Gastroesophageal sphincter (tissue), 4 donors: ENCODE results near the gene TIMP4. TPM values are rescaled to one million over a fixed set of nuclear protein-coding genes. Genes with fewer than 3 reads are reported as not detected.

Source experiments
- ATAC-seq: fragments of 150-250 bp; one replicate; pipeline ENCODE4 v1.9.1; 2016; ENCODE audit warnings: mild to moderate bottlenecking, moderate library complexity
- H3K27ac ChIP-seq, 4 donors: fragments of 200-600 bp; sonication (generic) in 3 of 4; 1 replicate in 3 of 4; 2 replicates in 1 of 4; pipeline ENCODE4 v1.5.1; 2016 to 2019
- H3K27me3 ChIP-seq: fragments of 200-600 bp; sonication (generic); one replicate; pipeline ENCODE4 v1.5.1; 2019
- H3K36me3 ChIP-seq, 2 donors: fragments of 200-600 bp; sonication (generic); one replicate each; pipeline ENCODE4 v1.5.1; 2019; ENCODE audit warnings: control low read depth in 1 of 2
- H3K4me1 ChIP-seq, 3 donors: fragments of 200-600 bp; sonication (generic); 1 replicate in 2 of 3; 2 replicates in 1 of 3; pipeline ENCODE4 v1.5.1; 2016 to 2019; ENCODE audit warnings: control low read depth in 2 of 3
- H3K4me3 ChIP-seq, 2 donors: fragments of 200-600 bp; sonication (generic); one replicate each; pipeline ENCODE4 v1.5.1; 2019; ENCODE audit warnings: mild to moderate bottlenecking in 1 of 2, moderate library complexity in 1 of 2
- H3K9me3 ChIP-seq, 3 donors: fragments of 200-600 bp; sonication (generic); one replicate each; pipeline ENCODE4 v1.5.1; 2017 to 2019; ENCODE audit warnings: control low read depth in 2 of 3
- EP300 ChIP-seq: sonication (generic); formaldehyde crosslinking; IDR thresholded peaks from one replicate; pipeline ENCODE4 v1.6.1; 2017; ENCODE audit warnings: antibody characterized with exemption, mild to moderate bottlenecking
- POLR2A ChIP-seq, 2 donors: fragments of 450-650 bp; IDR thresholded peaks; one replicate each; pipeline ENCODE4 v1.6.1; 2017; ENCODE audit warnings: antibody characterized with exemption in 2 of 2, mild to moderate bottlenecking in 2 of 2, moderate library complexity in 1 of 2
- POLR2AphosphoS5 ChIP-seq: sonication (generic); formaldehyde crosslinking; IDR thresholded peaks from one replicate; pipeline ENCODE4 v1.6.1; 2017; ENCODE audit warnings: antibody characterized with exemption
- WGBS, 2 donors: methylation state at CpG; one replicate each; pipeline ENCODE4 v1.1.5; 2018; ENCODE audit warnings: low coverage in 1 of 2; 5-methylcytosine and 5-hydroxymethylcytosine counted together
- total RNA-seq, 4 donors: library from RNA; depleted of rRNA; stranded (reverse); fragments of >200 nt; gene quantifications; one replicate each; pipeline ENCODE4 v1.1.0, GENCODE V29; 2016
- TF ChIP-seq, protein P1 (sequence below), 4 experiments: fragments of 200-600 bp in 2 of 4; fragments of 450-650 bp in 2 of 4; sonication (generic) in 1 of 4; IDR thresholded peaks; one replicate each; pipeline ENCODE4 v1.5.1; 2017 to 2019; ENCODE audit warnings: antibody characterized with exemption in 4 of 4, mild to moderate bottlenecking in 2 of 4, moderate library complexity in 2 of 4

Gene TIMP4
- total RNA-seq, 4 donors from 2014 or later: 16.5 to 35.1 (median 29.2) TPM

DNA sequence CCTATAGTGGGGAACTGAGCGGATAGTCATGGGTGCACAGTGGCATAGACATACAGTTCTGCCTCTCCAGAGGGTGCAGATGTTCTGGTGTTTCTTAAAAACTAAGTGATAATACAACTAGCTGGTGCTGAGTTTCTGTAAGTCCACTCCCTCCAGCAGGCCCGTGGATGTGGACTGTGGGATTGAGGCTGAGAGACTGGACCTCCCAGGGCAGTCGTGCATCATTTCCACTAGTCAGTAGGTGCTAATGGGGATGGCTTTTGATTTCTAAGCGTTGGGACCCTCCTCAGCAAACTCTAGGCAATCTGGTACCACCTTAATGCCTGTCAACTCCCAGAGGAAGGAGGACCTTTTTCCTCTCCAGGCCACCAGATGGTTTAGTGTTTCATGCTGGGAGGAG is 27.3 kb upstream of the TIMP4 start:
- H3K9me3 ChIP-seq: no peaks in the 10 kb centered on the region
- H3K4me3 ChIP-seq: no peak overlapping the region
- ATAC-seq: no peak
- 74 to 100% methylated on average over 1 to 4 of the region's 4 CpGs for WGBS, 2 donors
- H3K36me3 ChIP-seq: no peaks in the 10 kb centered on the region
- H3K27me3 ChIP-seq: no peaks in the 10 kb centered on the region
- no peak for TF ChIP-seq POLR2AphosphoS5
- TF ChIP-seq, protein P1, sequence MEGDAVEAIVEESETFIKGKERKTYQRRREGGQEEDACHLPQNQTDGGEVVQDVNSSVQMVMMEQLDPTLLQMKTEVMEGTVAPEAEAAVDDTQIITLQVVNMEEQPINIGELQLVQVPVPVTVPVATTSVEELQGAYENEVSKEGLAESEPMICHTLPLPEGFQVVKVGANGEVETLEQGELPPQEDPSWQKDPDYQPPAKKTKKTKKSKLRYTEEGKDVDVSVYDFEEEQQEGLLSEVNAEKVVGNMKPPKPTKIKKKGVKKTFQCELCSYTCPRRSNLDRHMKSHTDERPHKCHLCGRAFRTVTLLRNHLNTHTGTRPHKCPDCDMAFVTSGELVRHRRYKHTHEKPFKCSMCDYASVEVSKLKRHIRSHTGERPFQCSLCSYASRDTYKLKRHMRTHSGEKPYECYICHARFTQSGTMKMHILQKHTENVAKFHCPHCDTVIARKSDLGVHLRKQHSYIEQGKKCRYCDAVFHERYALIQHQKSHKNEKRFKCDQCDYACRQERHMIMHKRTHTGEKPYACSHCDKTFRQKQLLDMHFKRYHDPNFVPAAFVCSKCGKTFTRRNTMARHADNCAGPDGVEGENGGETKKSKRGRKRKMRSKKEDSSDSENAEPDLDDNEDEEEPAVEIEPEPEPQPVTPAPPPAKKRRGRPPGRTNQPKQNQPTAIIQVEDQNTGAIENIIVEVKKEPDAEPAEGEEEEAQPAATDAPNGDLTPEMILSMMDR (IDR thresholded peaks at IDR 0.05): no peak
- no peak for TF ChIP-seq POLR2A (IDR thresholded peaks at IDR 0.05)
- TF ChIP-seq EP300: no peak
- H3K4me1 ChIP-seq: peaks cover 0 to 16% (median 0%) of the 10 kb centered on the region in 3 donors
- no peak overlapping the region for H3K27ac ChIP-seq

DNA sequence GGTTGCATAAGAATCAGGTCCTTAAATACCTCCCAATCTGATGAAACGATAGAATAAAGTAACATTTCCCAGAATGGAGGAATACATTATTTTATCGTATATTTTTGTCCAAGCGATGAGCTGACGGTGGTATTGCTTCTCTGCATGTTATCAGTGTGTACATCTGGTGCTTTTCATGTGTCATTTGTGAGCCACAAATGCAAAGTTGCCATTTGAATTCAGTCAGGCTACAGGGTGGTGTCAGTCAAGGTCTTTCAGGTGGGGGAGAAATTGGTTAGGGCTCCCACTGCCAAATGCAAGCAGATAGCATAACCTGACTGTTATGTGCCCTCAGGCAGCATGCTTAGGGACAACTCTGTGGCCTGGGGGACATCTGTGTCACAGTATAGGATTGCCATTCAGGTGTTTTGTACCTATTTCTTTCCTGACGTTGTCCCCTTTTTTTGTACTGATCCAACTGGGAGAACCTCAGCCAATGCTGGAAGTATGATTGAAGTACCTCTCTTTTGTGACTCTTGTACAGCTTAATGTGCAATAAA is 26.5 kb upstream of the TIMP4 start:
- WGBS, 2 donors: 80 to 90% methylated on average over 5 of the region's 5 CpGs
- H3K4me1 ChIP-seq: peaks cover 0 to 16% (median 0%) of the 10 kb centered on the region in 3 donors
- no peak overlapping the region for H3K4me3 ChIP-seq
- TF ChIP-seq EP300 (no peak), POLR2AphosphoS5 (no peak), POLR2A (IDR thresholded peaks at IDR 0.05) (no peak)
- TF ChIP-seq, protein P1 (IDR thresholded peaks at IDR 0.05): no peak
- H3K27me3 ChIP-seq: no peaks in the 10 kb centered on the region
- no peaks in the 10 kb centered on the region for H3K36me3 ChIP-seq
- H3K27ac ChIP-seq: no peak overlapping the region
- H3K9me3 ChIP-seq: no peaks in the 10 kb centered on the region
- no peak for ATAC-seq

DNA sequence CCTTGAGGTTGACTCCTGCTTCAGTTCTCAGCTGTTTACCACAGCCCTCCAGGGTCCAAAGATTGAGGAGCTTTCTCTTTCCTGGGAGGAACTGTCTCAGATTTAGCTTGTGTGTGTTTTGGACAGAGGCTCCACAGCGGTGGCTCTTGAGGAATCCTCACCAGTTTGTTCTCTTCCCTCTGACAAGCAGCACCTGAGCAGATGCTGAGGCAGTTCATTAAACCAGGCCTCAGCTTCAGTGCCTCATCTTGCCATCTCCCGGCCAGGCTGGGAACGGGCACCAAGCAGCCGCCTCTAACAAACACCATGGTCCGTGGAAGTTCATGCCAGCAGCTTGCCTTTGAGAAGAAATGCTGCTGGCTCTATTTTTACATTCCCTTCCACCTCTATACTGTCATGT is 25.8 kb upstream of the TIMP4 start:
- H3K4me1 ChIP-seq: peaks cover 0 to 16% (median 0%) of the 10 kb centered on the region in 3 donors
- H3K27ac ChIP-seq: no peak overlapping the region
- 100% methylated on average over 1 to 4 of the region's 5 CpGs for WGBS, 2 donors
- H3K27me3 ChIP-seq: no peaks in the 10 kb centered on the region
- no peaks in the 10 kb centered on the region for H3K36me3 ChIP-seq
- H3K9me3 ChIP-seq: no peaks in the 10 kb centered on the region
- ATAC-seq: no peak
- TF ChIP-seq, protein P1 (IDR thresholded peaks at IDR 0.05): no peak
- TF ChIP-seq POLR2AphosphoS5: no peak
- TF ChIP-seq EP300: no peak
- no peak for TF ChIP-seq POLR2A (IDR thresholded peaks at IDR 0.05)
- H3K4me3 ChIP-seq: no peak overlapping the region

DNA sequence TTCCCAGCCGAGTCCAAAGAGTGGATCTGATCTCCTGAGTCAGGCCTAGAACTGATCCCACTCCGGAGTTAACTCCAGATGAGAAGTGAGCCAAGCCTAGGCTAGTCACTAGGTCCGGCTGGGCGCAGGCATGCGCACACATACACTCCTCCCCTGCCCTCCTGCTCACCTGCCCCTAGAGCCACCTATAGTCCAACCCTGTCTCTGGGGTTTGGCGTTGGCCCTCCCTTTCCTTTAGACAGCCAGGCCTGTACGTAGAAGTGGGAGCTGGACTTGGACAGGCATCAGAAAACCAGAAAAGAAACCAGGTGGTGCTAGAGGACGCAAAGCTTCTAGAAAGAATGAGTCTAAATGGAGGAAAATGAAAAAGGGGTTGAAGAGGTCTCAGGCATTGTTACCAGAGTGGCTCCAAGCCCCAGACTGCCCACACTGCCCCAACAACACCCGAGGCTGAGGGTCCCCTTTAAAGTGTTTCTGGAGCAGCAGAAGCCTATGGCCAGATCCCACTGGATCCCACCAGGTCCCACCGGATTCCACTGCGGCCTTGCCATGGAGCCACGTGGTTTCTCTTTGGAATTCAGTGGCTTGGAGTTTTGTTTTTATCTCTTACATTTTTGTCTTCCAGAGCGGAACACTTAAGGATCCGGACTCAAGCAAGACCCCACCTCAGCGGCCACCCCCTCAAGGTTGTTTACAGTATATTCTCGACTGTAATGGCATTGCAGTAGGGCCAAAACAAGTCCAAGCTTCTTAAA is 24.2 kb upstream of the TIMP4 start:
- Histone ChIP-seq H3K9me3 (no peaks in the 10 kb centered on the region), H3K4me1 (peaks cover 0 to 7% (median 0%) of the 10 kb centered on the region in 3 donors), H3K27ac (no peak overlapping the region), H3K36me3 (no peaks in the 10 kb centered on the region), H3K4me3 (no peak overlapping the region), H3K27me3 (no peaks in the 10 kb centered on the region)
- no peak for ATAC-seq
- TF ChIP-seq POLR2A (IDR thresholded peaks at IDR 0.05) (no peak), POLR2AphosphoS5 (no peak), EP300 (no peak)
- TF ChIP-seq, protein P1 (IDR thresholded peaks at IDR 0.05): no peak
- WGBS, 2 donors: 83 to 86% methylated on average over 8 to 10 of the region's 16 CpGs

DNA sequence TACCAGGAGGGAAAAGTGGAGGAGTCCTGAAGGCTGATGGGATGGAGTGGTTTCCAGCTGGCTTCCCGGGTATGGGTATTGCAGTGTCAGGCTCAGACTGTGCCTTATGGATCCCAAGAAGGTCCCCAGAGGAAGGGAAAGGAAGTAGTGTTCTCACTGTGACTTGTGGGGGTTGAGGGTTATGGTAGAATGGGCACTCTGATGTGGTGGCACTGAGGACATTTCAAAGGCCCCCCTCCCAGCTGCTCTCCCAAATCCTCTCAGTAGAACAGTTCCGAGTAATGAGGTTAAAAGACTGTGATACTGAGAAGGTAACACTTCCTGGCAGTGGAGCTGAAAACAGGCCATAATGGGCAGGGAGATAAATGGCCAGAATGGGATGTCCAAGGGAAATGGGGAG is 23.1 kb upstream of the TIMP4 start:
- no peaks in the 10 kb centered on the region for H3K27me3 ChIP-seq
- TF ChIP-seq POLR2AphosphoS5 (no peak), POLR2A (IDR thresholded peaks at IDR 0.05) (no peak), EP300 (no peak)
- TF ChIP-seq, protein P1 (IDR thresholded peaks at IDR 0.05): no peak
- H3K4me1 ChIP-seq: no peaks in the 10 kb centered on the region
- no peaks in the 10 kb centered on the region for H3K9me3 ChIP-seq
- WGBS, 2 donors: 80 to 100% methylated on average over 1 to 2 of the region's 2 CpGs
- ATAC-seq: no peak
- H3K27ac ChIP-seq: no peak overlapping the region
- H3K36me3 ChIP-seq: no peaks in the 10 kb centered on the region
- no peak overlapping the region for H3K4me3 ChIP-seq
